Hippocampal formation (tissue), 2 donors: ENCODE measurements around the gene ZFYVE28.

Source experiments
- DNase-seq, 2 donors: peaks; one replicate each; lab custom pipeline; 2025; lab: John Stamatoyannopoulos, UW

The ZFYVE28 gene

GRCh38 chr4:2332201-2332975, 86.1 kb downstream of the ZFYVE28 start:
- DNase-seq: no peak

DNA sequence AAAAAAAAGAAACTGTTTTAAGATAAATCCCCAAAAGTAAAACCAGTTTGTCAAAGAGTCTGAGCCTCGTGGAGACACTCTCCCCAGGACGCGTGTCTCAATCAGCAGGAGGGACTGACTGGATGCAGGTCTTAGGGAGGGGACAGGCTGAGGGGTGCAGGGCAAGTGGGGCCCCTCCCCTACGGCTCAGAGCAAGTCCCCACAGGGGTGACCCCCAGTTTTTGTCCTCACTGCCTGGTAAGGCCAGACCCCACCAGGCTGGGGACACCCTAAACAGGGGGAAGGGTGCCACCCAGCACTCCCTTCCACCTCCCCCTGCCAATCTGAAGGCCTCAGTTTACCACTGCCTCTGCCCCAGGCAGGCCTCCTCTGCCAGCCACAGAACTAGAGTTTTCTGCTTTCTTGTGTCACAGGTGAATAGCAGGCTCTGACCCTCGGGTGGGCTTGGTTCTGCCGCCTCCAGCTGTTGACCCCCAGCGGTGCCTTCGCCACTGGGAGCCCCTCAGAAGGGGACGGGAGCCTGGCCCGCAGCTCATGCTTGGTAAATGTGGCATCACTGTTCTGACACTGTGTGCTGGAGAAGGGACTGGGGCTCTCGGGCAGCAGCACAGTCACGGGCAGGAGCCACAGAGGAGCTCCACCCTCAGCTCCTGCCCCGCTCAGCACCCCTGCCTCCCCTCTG, 86.8 kb downstream of the ZFYVE28 start:
- DNase-seq: no peak

DNA sequence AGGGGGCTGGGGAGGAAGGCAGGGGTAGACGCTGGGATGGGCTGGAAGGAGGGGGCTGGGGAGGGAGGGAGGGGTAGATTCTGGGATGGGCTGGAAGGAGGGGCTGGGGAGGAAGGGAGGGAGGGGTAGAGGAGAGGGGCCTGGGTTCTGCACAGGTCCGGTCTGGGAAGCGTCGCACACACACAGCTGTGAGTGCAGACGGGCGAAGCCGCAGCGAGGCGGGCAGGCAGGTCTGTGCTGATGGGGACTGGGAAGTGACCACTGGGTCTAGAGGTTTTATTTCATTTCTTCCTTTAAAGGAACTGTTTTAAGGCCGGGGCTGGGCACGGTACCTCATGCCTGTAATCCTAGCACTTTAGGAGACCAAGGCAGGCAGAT, 87.4 kb downstream of the ZFYVE28 start:
- DNase-seq: no peak

DNA sequence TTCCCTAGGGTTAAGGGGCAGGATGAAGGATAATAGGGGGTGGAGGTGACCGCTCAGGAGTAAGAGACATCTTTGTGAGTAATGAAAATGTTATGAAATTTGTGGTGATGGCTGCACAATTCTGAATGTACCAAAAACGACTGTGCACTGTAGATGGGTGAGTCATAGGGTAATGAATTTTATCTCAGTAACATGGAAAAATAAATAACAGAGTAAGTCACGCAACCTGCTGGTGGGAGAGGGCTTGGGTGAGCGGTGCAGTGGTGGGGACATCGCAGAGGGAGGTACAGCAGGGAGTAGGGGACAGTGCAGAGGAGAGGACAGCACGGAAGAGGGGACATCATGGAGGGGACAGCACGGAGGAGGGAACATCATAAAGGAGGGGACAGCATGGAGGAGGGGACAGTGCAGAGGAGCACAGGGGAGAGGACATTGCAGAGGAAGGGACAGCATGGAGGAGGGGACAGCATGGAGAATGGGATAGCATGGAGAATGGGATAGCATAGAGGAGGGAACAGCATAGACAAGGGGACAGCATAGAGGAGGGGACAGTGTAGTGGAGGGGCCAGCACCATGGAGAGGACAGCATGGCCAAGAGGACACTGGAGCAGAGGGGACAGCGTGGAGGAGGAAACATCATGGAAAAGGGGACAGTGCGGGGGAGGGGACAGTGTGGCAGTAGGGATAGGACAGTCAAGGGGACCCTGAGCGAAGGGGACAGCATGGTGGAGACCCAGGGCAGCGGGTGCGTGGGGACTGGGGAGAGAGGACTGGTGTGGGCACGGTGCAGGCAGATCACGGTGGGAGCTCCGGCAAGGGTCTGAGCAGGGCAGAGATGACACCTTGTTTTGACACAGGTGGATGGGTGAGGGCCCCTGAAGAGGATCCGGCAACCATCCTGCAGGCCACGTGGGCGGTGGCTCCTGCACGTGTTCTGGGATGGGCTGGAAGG, 88.1 kb downstream of the ZFYVE28 start:
- DNase-seq: no peak

- no peak for DNase-seq
Measured at GRCh38 chr4:2327579-2327978, 90.9 kb downstream of the ZFYVE28 start.

DNA sequence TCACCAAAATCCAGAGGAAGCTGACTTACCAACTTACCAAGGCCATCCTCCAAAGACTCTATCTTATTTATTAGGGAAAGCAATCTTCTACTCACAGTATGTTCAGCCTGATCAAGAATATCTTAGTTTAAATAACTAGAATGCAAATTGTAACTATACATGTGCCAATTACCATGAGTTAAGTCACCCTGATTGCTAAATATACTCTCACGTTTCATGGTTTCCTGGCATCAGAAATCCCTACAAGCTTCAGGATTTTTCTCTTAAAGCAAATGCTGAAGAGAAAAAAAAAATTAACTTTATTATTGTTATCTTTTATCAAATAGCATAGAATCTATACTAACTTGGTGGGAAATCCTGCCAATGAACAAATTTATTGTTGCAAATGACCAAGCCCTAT, 93.6 kb downstream of the ZFYVE28 start:
- DNase-seq: no peak

- no peak for DNase-seq
Measured at GRCh38 chr4:2322841-2323240, 95.6 kb downstream of the ZFYVE28 start.

GRCh38 chr4:2322227-2322626, 96.2 kb downstream of the ZFYVE28 start:
- DNase-seq: no peak

DNA sequence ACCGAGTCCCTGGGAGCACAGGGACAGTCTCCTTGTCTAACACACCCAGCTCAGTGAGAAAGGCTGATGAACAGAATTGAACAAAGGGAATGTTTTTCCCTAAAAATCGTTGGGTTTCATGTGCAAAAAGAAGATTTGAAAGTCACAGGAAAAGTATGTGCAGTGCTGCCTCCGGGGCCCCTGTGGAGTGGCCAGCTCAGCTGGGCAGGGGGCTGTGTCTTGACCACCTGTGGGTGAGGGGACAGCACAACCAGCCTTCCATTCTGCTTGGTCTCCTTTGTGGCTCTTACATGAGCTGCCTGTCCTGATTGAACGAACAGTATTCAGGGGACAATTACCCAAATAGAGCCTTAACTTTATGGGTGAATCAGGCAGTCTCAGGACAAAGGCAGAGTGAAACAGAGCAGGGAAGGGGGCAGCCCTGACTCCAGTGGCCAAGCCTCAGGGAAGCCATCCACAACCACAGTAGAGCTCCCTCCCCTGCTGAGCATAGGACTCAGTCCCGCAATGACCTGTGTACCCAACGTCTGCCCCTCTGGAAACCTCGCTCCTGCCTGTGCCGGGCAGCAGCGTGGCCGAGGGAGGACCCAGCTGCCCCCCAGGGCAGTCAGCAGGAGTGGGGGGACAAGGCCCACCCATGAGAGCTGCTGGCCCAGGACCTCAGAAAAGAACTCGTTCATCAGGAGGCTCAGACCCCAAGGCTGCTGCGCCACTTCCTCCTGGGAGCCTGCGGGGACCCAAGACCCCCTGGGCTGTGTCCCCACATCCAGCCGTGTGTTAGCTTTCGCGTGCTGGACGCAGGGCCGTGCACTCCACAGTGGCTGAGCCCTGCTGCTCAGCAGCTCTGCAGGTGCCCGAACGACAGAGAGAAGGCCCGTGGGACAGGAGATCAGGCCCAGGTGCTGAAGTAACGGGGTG, 96.9 kb downstream of the ZFYVE28 start:
- DNase-seq: no peak

- DNase-seq: no peak
Measured at GRCh38 chr4:2320746-2321145, 97.7 kb downstream of the ZFYVE28 start.

DNA sequence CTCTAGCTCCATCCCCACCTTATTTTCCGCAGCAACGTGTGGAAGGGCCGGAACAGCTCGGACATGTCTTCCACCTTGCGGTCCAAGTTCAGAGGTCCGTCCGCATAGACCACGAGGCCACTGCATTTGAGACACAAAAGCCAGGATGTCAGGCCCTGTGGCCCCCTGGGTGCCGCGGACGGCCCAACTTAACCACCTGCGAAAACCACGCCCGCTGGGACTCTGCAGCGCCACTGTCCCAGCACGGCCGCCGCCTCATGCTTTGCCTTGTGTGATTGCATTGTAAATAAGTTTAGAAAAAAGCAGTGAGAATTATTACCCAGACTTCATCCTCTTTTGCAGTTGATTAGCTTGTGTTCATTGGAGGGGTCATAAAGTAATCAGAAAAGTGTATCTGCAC, 98.3 kb downstream of the ZFYVE28 start:
- no peak for DNase-seq

DNA sequence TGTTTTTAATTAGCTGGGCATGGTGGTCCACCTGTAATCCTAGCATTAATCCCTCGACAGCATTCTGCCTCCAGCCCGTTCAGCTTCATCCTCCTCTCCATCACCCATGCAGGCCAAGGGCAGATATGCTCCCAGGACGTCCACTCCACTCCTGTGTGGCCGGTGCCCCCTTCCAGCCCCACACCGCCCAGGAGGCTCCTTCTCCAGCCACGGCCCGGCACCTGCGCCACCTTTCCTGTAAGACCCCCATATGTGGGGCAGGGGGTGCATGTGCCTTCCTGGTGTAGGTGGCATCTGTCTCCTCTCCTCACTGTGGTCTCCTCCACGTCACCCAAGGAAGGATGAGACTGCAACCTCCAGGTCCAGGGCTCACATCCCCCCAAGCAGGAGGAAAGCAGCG, 99.6 kb downstream of the ZFYVE28 start:
- DNase-seq: no peak

DNA sequence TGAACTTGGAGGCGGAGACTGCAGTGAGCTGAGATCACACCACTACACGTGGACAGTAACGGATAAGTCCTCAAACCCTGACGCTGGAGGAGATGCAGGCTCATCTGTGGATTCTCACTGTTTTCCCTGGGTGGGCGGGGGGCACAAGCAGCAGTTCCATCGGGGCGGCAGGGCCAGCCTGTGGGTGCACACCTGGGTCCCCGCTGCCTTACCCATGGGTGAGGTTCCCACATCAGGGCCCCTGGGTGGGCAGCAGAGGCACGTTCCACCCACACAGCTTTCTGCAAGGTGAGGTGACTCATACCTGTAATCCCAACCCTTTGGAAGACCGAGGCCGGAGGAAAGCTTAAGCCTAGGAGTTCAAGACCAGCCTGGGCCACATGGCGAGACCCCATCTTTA, 100.0 kb downstream of the ZFYVE28 start:
- no peak for DNase-seq

DNA sequence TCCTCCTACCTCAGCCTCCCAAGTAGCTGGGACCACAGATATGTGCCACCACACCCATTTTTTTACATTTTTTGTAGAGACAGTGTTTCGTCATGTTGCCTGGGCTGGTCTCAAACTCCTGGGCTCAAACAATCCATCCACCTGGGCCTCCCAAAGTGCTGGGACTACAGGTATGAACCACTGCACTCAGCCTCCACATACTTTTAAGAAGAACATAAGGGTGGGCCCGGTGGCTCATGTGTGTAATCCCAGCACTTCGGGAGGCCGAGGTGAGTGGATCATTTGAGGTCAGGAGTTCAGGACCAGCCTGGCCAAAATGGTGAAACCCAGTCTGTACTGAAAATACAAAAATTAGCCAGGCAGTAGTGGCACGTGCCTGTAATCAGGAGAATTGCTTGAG, 105.1 kb downstream of the ZFYVE28 start:
- no peak for DNase-seq

DNA sequence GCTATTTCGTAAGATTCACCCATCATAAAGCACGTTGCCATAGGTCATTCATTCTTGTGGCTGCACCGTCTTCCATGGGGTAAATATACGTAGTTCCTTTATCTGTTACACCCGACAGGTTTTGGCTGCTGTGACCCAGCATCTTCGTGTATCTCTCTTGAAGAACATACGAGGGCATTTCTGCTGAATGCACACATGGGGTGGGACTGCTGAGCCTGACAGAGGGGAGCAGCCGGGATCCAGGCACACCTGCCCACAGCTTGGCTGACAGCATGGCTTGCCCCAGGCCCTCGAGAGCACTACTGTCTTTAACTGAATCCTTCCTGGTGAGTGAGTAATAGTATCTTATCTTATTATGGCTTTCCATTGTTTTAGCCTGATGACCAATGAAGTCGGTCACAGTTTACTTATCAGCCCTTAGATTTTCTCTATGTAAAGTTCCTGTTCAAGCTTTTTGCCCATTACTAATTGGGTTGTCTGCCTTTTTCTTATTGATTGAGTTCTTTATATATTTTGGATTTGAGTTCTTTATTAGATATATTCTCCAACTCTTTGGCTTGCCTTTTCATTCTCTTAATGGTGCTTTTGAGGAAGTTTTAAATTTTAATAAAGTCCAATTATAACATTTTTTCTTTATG, 111.6 kb downstream of the ZFYVE28 start:
- DNase-seq: no peak

- no peak for DNase-seq
Measured at GRCh38 chr4:2305766-2306501, 112.5 kb downstream of the ZFYVE28 start.

DNA sequence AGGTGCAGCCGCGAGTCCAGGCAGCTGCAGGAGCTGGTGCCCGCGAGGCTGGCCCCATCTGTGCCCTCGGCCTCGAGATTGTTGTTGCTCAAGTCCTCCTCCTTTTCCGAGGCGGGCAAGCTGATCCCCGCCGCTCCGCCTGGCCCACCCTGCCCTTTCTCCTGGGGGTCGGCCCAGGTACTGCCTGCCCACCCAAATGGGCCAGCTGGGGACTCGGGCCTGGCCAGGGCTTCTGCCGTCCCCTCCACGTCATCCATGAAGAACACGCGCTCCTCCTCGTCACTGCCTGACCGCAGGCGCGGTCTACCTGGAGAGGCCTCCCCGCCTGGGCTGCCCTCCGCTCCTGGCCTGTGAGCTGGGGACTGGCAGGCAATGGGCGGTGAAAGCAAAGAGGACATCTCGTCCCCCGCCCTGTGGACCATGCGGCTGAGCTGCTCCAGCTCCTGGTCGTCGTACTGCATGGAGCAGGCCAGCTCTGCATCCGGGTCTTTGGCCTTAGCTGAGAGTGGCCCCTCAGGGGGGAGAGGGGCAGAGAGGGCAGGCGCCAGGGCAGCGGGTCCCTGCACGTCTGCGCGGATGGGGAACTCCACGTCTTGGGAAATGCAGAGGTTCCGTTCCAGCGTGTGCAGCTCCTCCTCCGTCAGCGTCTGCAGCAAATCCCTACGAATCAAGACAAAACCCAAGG, 113.4 kb downstream of the ZFYVE28 start:
- DNase-seq: no peak

- no peak for DNase-seq
Measured at GRCh38 chr4:2304321-2304876, 114.0 kb downstream of the ZFYVE28 start.

DNA sequence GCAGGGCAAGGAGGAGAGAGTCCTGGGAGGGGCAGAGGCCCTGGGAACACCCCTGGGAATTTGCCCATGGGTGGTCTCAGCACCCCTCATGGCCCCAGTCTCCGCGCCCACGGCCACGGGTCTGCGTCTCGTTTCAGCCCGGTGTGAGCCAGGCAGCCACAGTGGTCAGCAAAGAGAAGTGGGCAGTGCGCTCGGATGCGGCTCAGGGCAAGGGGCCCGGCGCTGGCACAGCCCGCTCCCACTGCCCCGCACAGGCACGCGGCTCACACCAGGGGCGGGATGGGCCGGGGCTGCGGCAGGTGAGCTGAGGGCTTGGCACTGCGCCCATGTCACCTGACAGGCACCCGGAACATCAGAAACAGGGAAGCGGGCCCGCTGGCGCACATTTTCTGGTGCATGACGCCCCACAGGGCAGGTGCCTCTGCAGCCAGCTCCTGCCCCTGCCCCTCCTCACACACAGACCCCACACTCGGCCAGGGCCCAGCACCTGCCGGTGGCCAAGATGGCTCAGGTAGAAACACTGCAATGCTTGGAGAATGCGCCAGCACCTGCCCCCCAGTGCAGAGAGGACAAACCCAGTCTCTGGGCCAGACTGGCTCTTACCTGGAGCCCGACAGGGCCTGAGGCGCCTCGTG, 114.6 kb downstream of the ZFYVE28 start:
- no peak for DNase-seq
